A549 (cell line): ENCODE data around the gene PLCH2. TPM values are rescaled to one million over a fixed set of nuclear protein-coding genes. Genes with fewer than 3 reads are reported as not detected.

Source experiments
- ATAC-seq, 2 experiments: fragments of 200-7000 bp in 1 of 2; fragments of >200 bp in 1 of 2; cut with Nextera tagmentation in 1 of 2; cut with Tn5 transposase in 1 of 2; 3 replicates each; pipeline versions ENCODE4 v1.8.0 to v1.9.1; 2018 to 2020; ENCODE audit warnings: mild to moderate bottlenecking in 1 of 2, moderate library complexity in 1 of 2
- CTCF ChIA-PET: fragments of 300-600 bp; sonication (Branson Sonifier 250); formaldehyde crosslinking; extraction: SDS; loops from one replicate; lab custom pipeline; 2021; ENCODE audit warnings: antibody characterized with exemption, inconsistent platforms; lab: Yijun Ruan, JAX
- POLR2A ChIA-PET: fragments of 350-600 bp; formaldehyde crosslinking; extraction: SDS; loops from one replicate; lab custom pipeline; 2021; ENCODE audit warnings: antibody characterized with exemption, inconsistent platforms; lab: Yijun Ruan, JAX
- DNase-seq, 2 experiments: peaks; one replicate each; pipeline versions ENCODE4 v3.0.0 to v3.0.0-alpha.2; 2011 to 2016; ENCODE audit warnings: low read depth in 1 of 2, low spot score in 1 of 2
- FAIRE-seq: peaks from 2 replicates; lab custom pipeline; 2011; peaks lifted over from hg19 to GRCh38; lab: Jason Lieb, UNC
- H3K27ac ChIP-seq, 2 experiments: fragments of >200 bp; sonication (Bioruptor Twin); formaldehyde crosslinking; 3 replicates each; pipeline ENCODE4 v1.5.1; 2016 to 2017
- H3K4me1 ChIP-seq: fragments of >200 bp; sonication (Bioruptor Twin); formaldehyde crosslinking; 3 replicates; pipeline ENCODE4 v1.6.1; 2016
- H3K4me2 ChIP-seq: fragments of >200 bp; sonication (Bioruptor Twin); formaldehyde crosslinking; 3 replicates; pipeline ENCODE4 v1.6.1; 2016
- H3K4me3 ChIP-seq: fragments of >200 bp; sonication (Bioruptor Twin); formaldehyde crosslinking; 3 replicates; pipeline ENCODE4 v1.5.1; 2016
- H3K9me3 ChIP-seq: fragments of >200 bp; sonication (Bioruptor Twin); formaldehyde crosslinking; 3 replicates; pipeline ENCODE4 v1.6.1; 2016
- BCL3 ChIP-seq: fragments of >200 bp; sonication (Bioruptor Twin); formaldehyde crosslinking; IDR thresholded peaks from 3 replicates; pipeline ENCODE4 v1.6.1; 2016
- BHLHE40 ChIP-seq: IDR thresholded peaks from 2 replicates; pipeline ENCODE4 v1.6.1; 2012; ENCODE audit warnings: low read depth, low read length, inconsistent platforms
- CBX2 ChIP-seq: fragments of 200-600 bp; sonication (generic); IDR thresholded peaks from 2 replicates; pipeline ENCODE4 v1.6.1; 2016; ENCODE audit warnings: low read depth, mild to moderate bottlenecking, borderline replicate concordance
- CBX8 ChIP-seq: fragments of 200-600 bp; sonication (generic); IDR thresholded peaks from 2 replicates; pipeline ENCODE4 v1.6.1; 2016
- CEBPB ChIP-seq, 2 experiments: fragments of >200 bp in 1 of 2; sonication (Bioruptor Twin) in 1 of 2; formaldehyde crosslinking in 1 of 2; IDR thresholded peaks; 2 replicates each; pipeline ENCODE4 v1.6.1; 2012 to 2016
- EP300 ChIP-seq, 2 experiments: fragments of >200 bp; sonication (Bioruptor Twin); formaldehyde crosslinking; IDR thresholded peaks; 2 replicates in 1 of 2; 3 replicates in 1 of 2; pipeline ENCODE4 v1.6.1; 2016 to 2017
- ESRRA ChIP-seq: fragments of 150-350 bp; IDR thresholded peaks from 2 replicates; pipeline ENCODE4 v1.6.1; 2014; ENCODE audit warnings: mild to moderate bottlenecking, low read length, borderline replicate concordance
- FOSL2 ChIP-seq, 2 experiments: fragments of 450-650 bp in 1 of 2; fragments of >200 bp in 1 of 2; sonication (Bioruptor Twin) in 1 of 2; formaldehyde crosslinking; IDR thresholded peaks; 2 replicates each; pipeline versions ENCODE4 v1.5.0 to v1.6.1; 2016 to 2020; ENCODE audit warnings: mild to moderate bottlenecking in 1 of 2, moderate library complexity in 1 of 2
- HES2 ChIP-seq: fragments of >200 bp; sonication (Bioruptor Twin); formaldehyde crosslinking; IDR thresholded peaks from 2 replicates; pipeline ENCODE4 v1.6.1; 2016
- JUN ChIP-seq, 2 experiments: fragments of >200 bp; sonication (Bioruptor Twin); formaldehyde crosslinking; IDR thresholded peaks; 2 replicates in 1 of 2; 3 replicates in 1 of 2; pipeline ENCODE4 v1.6.1; 2016 to 2017
- JUNB ChIP-seq: fragments of >200 bp; sonication (Bioruptor Twin); formaldehyde crosslinking; IDR thresholded peaks from 2 replicates; pipeline ENCODE4 v1.6.1; 2016
- KDM1A ChIP-seq: fragments of 200-600 bp; sonication (generic); IDR thresholded peaks from 2 replicates; pipeline ENCODE4 v1.6.1; 2016; ENCODE audit warnings: low read depth, mild to moderate bottlenecking
- KDM5A ChIP-seq: fragments of 200-600 bp; sonication (generic); IDR thresholded peaks from 2 replicates; pipeline ENCODE4 v1.6.1; 2016; ENCODE audit warnings: antibody characterized with exemption, mild to moderate bottlenecking
- NFE2L2 ChIP-seq: fragments of 150-350 bp; conservative IDR thresholded peaks from 2 replicates; pipeline ENCODE4 v1.6.1; 2014; ENCODE audit warnings: low read length
- NPAS2 ChIP-seq: fragments of 250-450 bp; sonication (Bioruptor Pico); IDR thresholded peaks from 2 replicates; pipeline ENCODE4 v1.8.0; 2022; ENCODE audit warnings: mild to moderate bottlenecking, moderate library complexity, borderline replicate concordance
- PHF8 ChIP-seq: fragments of 200-600 bp; sonication (generic); IDR thresholded peaks from 2 replicates; pipeline ENCODE4 v1.6.1; 2016; ENCODE audit warnings: low read depth, mild to moderate bottlenecking, antibody characterized with exemption, moderate library complexity, borderline replicate concordance
- POLR2A ChIP-seq: IDR thresholded peaks from 2 replicates; pipeline ENCODE4 v1.6.1; 2012; ENCODE audit warnings: mild to moderate bottlenecking, low read length
- RAD21 ChIP-seq, 2 experiments: fragments of >200 bp in 1 of 2; sonication (Bioruptor Twin) in 1 of 2; formaldehyde crosslinking in 1 of 2; IDR thresholded peaks in 1 of 2; conservative IDR thresholded peaks in 1 of 2; 2 replicates in 1 of 2; 3 replicates in 1 of 2; pipeline ENCODE4 v1.6.1; 2012 to 2018; ENCODE audit warnings: inconsistent platforms in 1 of 2
- RCOR1 ChIP-seq: fragments of 150-350 bp; IDR thresholded peaks from 2 replicates; pipeline ENCODE4 v1.6.1; 2014; ENCODE audit warnings: antibody characterized with exemption, low read length, low read depth
- RFX5 ChIP-seq: fragments of 450-650 bp; IDR thresholded peaks from 2 replicates; pipeline ENCODE4 v1.7.1; 2014; ENCODE audit warnings: antibody characterized with exemption, mild to moderate bottlenecking, moderate library complexity
- SMC3 ChIP-seq: fragments of >200 bp; sonication (Bioruptor Twin); formaldehyde crosslinking; IDR thresholded peaks from 3 replicates; pipeline ENCODE4 v1.6.1; 2018; ENCODE audit warnings: inconsistent platforms
- ZC3H11A ChIP-seq: fragments of 450-650 bp; IDR thresholded peaks from 2 replicates; pipeline ENCODE4 v1.6.1; 2014; ENCODE audit warnings: antibody characterized with exemption, mild to moderate bottlenecking
- ZNF302 ChIP-seq: fragments of 250-450 bp; sonication (Bioruptor Pico); IDR thresholded peaks from 2 replicates; pipeline ENCODE4 v1.9.0; 2021; ENCODE audit warnings: inconsistent platforms, mild to moderate bottlenecking, moderate library complexity
- WGBS: methylation state at CpG from one replicate; pipeline ENCODE4 v1.1.6; 2017; ENCODE audit errors: missing lambda C conversion rate; 5-methylcytosine and 5-hydroxymethylcytosine counted together
- polyA plus RNA-seq, 4 experiments: library from polyadenylated mRNA; depleted of rRNA in 3 of 4; stranded (reverse); fragments of >200 nt; fragmentation: RNase III in 1 of 4; extraction: RNeasy Plus Mini Kit Qiagen cat#74134 plus additional on column Dnase treatment in 1 of 4; gene quantifications; 2 replicates in 3 of 4; 3 replicates in 1 of 4; pipeline ENCODE4 v1.2.3, GENCODE V29; 2011 to 2017
- TF ChIP-seq, protein P1 (sequence below): fragments of 250-450 bp; sonication (Bioruptor Pico); IDR thresholded peaks from 2 replicates; pipeline ENCODE4 v1.5.0; 2020; ENCODE audit warnings: low read depth, mild to moderate bottlenecking, moderate library complexity
- TF ChIP-seq, protein P2 (sequence below): IDR thresholded peaks from 2 replicates; pipeline ENCODE4 v1.6.1; 2012
- TF ChIP-seq, protein P3 (sequence below): fragments of >200 bp; sonication (Bioruptor Twin); formaldehyde crosslinking; IDR thresholded peaks from 3 replicates; pipeline ENCODE4 v1.5.1; 2016

The PLCH2 gene
- polyA plus RNA-seq, 2 of the 4 experiments (the other 2 are of a cell fraction) = 0.10 to 0.18 TPM

DNA sequence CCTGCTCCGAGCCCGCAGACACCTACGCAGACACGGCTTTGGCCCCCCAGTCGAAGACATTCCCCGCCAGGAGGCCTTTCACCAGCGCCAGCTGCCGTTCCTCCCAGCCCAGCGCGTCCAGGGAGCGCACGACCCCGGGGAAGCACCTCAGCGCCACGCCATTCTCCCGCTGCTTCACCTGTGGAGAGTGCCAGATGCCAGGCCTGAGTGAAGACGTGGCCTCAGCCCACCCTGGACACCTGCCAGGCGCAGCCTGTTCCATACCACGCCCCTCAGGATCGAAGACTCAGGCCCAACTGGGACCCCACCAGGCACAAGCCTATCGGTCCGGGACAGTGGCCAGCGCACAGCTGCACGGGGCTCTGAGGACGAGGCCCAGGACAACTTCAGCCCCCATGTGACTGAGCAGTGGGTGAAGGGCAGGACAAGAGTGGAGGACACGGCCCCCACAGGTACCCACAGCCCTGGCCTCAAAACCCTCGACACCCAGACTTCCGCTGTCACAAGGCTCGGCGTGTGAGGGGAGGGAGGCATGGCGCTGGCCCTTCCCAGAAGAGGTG, 36.9 kb downstream of the PLCH2 start:
- ChIA-PET CTCF (no interaction called here), POLR2A (no interaction called here)
- no peaks in the 10 kb centered on the region for H3K4me1 ChIP-seq
- H3K27ac ChIP-seq = no peak overlapping the region
- FAIRE-seq (no peak), ATAC-seq (no peak), DNase-seq (no peak)
- 97% methylated on average over 10 of the region's 31 CpGs for WGBS
- H3K9me3 ChIP-seq = no peaks in the 10 kb centered on the region
- H3K4me2 ChIP-seq = no peak overlapping the region
- TF ChIP-seq NFE2L2 (no peak), CBX8 (no peak), RAD21 (conservative IDR thresholded peaks at IDR 0.05 in 1 of 2, IDR thresholded peaks at IDR 0.05 in 1 of 2) (no peak), SMC3 (no peak), KDM1A (no peak), RCOR1 (no peak), EP300 (IDR thresholded peaks at IDR 0.05) (no peak), FOSL2 (IDR thresholded peaks at IDR 0.05) (no peak), FOSL2 (CRISPR knock-in tag; IDR thresholded peaks at IDR 0.05) (no peak), CBX2 (no peak), KDM5A (no peak), RFX5 (no peak), HES2 (no peak), ZNF302 (CRISPR knock-in tag) (no peak), BHLHE40 (no peak), BCL3 (no peak)
- TF ChIP-seq, protein P1, sequence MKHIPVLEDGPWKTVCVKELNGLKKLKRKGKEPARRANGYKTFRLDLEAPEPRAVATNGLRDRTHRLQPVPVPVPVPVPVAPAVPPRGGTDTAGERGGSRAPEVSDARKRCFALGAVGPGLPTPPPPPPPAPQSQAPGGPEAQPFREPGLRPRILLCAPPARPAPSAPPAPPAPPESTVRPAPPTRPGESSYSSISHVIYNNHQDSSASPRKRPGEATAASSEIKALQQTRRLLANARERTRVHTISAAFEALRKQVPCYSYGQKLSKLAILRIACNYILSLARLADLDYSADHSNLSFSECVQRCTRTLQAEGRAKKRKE = no peak
- TF ChIP-seq, protein P2, sequence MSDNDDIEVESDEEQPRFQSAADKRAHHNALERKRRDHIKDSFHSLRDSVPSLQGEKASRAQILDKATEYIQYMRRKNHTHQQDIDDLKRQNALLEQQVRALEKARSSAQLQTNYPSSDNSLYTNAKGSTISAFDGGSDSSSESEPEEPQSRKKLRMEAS = no peak
- H3K4me3 ChIP-seq = no peak overlapping the region

- no peak for DNase-seq
- no peak for ATAC-seq
- POLR2A ChIA-PET = no interaction called here
- no peak overlapping the region for H3K27ac ChIP-seq
- no peaks in the 10 kb centered on the region for H3K9me3 ChIP-seq
- CTCF ChIA-PET = no interaction called here
- H3K4me1 ChIP-seq = no peaks in the 10 kb centered on the region
- no peak for TF ChIP-seq CBX8
- TF ChIP-seq, protein P2 = no peak
- no peak for TF ChIP-seq FOSL2 (IDR thresholded peaks at IDR 0.05)
- no peak for TF ChIP-seq FOSL2 (CRISPR knock-in tag; IDR thresholded peaks at IDR 0.05)
- TF ChIP-seq ZNF302 (CRISPR knock-in tag) = no peak
- TF ChIP-seq, protein P3, sequence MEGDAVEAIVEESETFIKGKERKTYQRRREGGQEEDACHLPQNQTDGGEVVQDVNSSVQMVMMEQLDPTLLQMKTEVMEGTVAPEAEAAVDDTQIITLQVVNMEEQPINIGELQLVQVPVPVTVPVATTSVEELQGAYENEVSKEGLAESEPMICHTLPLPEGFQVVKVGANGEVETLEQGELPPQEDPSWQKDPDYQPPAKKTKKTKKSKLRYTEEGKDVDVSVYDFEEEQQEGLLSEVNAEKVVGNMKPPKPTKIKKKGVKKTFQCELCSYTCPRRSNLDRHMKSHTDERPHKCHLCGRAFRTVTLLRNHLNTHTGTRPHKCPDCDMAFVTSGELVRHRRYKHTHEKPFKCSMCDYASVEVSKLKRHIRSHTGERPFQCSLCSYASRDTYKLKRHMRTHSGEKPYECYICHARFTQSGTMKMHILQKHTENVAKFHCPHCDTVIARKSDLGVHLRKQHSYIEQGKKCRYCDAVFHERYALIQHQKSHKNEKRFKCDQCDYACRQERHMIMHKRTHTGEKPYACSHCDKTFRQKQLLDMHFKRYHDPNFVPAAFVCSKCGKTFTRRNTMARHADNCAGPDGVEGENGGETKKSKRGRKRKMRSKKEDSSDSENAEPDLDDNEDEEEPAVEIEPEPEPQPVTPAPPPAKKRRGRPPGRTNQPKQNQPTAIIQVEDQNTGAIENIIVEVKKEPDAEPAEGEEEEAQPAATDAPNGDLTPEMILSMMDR = no peak
- no peak for TF ChIP-seq POLR2A
- TF ChIP-seq CEBPB (IDR thresholded peaks at IDR 0.05) = no peak
- no peak for TF ChIP-seq JUN (IDR thresholded peaks at IDR 0.05)
- TF ChIP-seq BCL3 = no peak
- no peak for TF ChIP-seq JUNB
- TF ChIP-seq ESRRA = no peak
- TF ChIP-seq ZC3H11A = no peak
- TF ChIP-seq CBX2 = no peak
- TF ChIP-seq PHF8 = no peak
- TF ChIP-seq NPAS2 (CRISPR knock-in tag) = no peak
- H3K4me3 ChIP-seq = no peak overlapping the region
- FAIRE-seq = no peak
- 90% methylated on average over 15 of the region's 43 CpGs for WGBS
- no peak overlapping the region for H3K4me2 ChIP-seq
Measured at GRCh38 chr1:2513939-2514652, 38.0 kb downstream of the PLCH2 start.
